ENCODE results near the gene EIF3I.

DNA sequence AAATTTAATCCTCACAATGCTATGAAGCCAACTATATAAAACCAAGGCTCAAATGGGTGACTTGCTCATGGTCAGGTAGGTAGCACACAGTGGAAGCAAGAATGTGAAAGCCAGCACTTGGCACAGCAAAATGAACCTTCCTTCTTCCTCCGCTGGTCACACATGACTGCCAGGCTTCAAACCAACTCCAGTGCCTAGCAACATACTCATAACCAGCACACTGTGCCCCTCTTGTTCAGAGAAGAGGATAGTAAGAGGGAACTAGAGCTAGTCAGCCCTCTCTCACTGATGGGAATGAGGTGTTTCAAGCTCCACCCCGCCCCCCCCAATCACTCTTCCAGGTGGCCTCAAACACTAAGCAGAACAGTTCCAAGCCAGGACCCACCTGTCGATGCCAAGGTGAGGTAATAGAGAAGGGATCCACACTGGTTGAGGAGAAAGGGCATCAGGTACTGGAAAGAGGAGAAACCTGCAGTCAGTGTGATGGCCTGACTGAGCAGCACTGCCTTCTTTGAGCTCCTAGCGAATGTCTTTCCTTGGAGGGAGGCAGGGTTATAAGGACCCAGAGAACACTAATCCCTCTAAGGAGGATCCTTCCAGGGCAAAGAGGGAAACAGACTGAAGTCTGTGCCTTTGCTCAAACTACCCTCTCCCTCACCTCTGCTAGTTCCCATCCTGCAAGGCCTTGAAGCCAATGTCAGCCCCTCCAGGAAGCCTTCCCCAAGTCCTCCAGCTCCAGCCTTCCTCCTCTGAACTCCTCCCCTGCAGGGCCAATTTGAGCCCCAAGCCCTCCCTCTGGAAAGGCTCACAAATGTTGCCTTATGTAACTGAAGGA is 1.2 kb upstream of the EIF3I start:
- TF ChIP-seq, protein P1, sequence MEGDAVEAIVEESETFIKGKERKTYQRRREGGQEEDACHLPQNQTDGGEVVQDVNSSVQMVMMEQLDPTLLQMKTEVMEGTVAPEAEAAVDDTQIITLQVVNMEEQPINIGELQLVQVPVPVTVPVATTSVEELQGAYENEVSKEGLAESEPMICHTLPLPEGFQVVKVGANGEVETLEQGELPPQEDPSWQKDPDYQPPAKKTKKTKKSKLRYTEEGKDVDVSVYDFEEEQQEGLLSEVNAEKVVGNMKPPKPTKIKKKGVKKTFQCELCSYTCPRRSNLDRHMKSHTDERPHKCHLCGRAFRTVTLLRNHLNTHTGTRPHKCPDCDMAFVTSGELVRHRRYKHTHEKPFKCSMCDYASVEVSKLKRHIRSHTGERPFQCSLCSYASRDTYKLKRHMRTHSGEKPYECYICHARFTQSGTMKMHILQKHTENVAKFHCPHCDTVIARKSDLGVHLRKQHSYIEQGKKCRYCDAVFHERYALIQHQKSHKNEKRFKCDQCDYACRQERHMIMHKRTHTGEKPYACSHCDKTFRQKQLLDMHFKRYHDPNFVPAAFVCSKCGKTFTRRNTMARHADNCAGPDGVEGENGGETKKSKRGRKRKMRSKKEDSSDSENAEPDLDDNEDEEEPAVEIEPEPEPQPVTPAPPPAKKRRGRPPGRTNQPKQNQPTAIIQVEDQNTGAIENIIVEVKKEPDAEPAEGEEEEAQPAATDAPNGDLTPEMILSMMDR (IDR thresholded peaks at IDR 0.05), result no peak
- TF ChIP-seq POLR2A (IDR thresholded peaks at IDR 0.05), result no peak
